WERI-Rb-1 (cell line): Measurements from ENCODE around the gene CDX4.
A peak's percentile ranks its signal among the peaks of the same experiment; 100 is the strongest.

ENCODE experiments used
- DNase-seq: peaks from one replicate; pipeline ENCODE4 v3.0.0-alpha.2; 2020
- H3K27ac ChIP-seq: fragments of 250-450 bp; sonication (Bioruptor Pico); 2 replicates; pipeline ENCODE4 v1.5.1; 2020; ENCODE audit warnings: mild to moderate bottlenecking, moderate library complexity
- H3K27me3 ChIP-seq: fragments of 250-450 bp; sonication (Bioruptor Pico); 2 replicates; pipeline ENCODE4 v1.5.1; 2021; ENCODE audit warnings: mild to moderate bottlenecking, low read depth, moderate library complexity; ENCODE audit not compliant: insufficient read depth, severe bottlenecking
- H3K36me3 ChIP-seq: fragments of 250-450 bp; sonication (Bioruptor Pico); 2 replicates; pipeline ENCODE4 v1.5.1; 2020; ENCODE audit warnings: mild to moderate bottlenecking, moderate library complexity
- H3K4me3 ChIP-seq: 2 replicates; pipeline ENCODE4 v1.5.1; 2011; ENCODE audit warnings: low read depth, mild to moderate bottlenecking, control low read depth, low read length
- H3K9me3 ChIP-seq: fragments of 250-450 bp; sonication (Bioruptor Pico); 2 replicates; pipeline ENCODE4 v1.5.1; 2021; ENCODE audit warnings: mild to moderate bottlenecking, moderate library complexity; ENCODE audit not compliant: severe bottlenecking
- TF ChIP-seq, protein P1 (sequence below): IDR thresholded peaks from 2 replicates; pipeline ENCODE4 v1.5.1; 2011; ENCODE audit warnings: low read depth, mild to moderate bottlenecking, control low read depth, inconsistent platforms, low read length

CDX4 gene, protein sequence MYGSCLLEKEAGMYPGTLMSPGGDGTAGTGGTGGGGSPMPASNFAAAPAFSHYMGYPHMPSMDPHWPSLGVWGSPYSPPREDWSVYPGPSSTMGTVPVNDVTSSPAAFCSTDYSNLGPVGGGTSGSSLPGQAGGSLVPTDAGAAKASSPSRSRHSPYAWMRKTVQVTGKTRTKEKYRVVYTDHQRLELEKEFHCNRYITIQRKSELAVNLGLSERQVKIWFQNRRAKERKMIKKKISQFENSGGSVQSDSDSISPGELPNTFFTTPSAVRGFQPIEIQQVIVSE

DNA sequence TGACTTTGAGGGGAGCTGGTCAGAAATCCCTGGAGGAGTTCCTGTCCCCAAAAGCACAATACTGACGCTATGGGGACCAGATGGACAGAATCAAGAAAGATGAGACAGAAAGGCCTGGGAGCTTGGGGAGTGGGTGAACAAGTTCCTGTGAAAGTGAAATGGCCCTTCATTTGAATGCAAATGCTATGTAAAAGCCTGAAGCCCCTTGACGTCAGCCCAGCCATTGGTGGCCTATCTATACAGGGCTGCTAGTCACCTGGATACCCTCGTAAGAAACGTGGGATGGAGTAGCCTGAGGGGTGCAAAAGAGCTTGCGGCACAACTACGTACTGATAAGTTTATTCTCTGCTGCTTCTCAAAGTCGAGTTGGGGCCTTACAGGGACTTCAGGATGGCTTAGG lies at the start of gene CDX4:
Gene CDX4 (plus strand): TSS at position 223 of the 400 bp plus-strand sequence. CDS start 201 bp downstream, outside the sequence.
- Histone ChIP-seq H3K4me3 (no peak within 1 kb of the TSS), H3K9me3 (no peaks in the 10 kb centered on the region), H3K36me3 (no peaks in the 10 kb centered on the region), H3K27me3 (peaks cover 48% of the 10 kb centered on the region), H3K27ac (no peak within 1 kb of the TSS)
- TF ChIP-seq, protein P1, sequence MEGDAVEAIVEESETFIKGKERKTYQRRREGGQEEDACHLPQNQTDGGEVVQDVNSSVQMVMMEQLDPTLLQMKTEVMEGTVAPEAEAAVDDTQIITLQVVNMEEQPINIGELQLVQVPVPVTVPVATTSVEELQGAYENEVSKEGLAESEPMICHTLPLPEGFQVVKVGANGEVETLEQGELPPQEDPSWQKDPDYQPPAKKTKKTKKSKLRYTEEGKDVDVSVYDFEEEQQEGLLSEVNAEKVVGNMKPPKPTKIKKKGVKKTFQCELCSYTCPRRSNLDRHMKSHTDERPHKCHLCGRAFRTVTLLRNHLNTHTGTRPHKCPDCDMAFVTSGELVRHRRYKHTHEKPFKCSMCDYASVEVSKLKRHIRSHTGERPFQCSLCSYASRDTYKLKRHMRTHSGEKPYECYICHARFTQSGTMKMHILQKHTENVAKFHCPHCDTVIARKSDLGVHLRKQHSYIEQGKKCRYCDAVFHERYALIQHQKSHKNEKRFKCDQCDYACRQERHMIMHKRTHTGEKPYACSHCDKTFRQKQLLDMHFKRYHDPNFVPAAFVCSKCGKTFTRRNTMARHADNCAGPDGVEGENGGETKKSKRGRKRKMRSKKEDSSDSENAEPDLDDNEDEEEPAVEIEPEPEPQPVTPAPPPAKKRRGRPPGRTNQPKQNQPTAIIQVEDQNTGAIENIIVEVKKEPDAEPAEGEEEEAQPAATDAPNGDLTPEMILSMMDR, result no peak
- DNase-seq, result no peak

DNA sequence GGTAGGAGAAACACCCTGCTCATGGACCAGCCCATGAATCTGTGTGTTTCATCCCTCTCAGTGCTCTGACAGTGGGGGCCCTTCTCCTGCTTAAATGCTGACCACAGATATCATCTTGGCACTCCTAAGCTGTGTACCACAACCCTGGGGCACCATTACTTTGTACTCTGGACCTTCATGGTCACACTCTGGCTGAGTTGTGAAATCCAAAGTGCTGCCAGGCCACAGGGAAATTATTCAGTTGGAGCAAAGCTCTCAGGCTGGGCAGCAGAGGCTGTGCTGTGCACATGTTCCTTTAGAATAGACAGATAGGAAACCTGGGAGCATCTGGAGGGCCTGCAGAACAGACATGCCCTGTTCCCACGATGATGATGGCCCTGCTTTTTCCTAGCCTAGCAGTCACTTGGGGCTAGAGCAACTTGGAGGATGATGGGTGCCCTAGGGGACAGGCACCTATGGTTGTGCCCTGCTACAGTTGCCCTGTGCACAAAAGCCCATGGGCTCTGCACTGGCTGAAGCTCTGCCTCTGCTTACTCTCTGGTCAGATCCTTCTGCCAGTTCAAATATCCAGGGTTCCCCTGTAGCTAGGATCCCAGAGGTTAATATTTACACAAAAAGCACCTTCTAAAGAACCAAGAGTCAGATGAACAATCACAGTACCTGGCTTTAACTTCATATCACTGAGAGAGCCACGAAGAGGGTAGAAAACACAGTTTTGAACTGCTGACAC lies 48.5 kb upstream of the CDX4 start:
- Histone ChIP-seq H3K4me3 (no peak overlapping the region), H3K36me3 (no peaks in the 10 kb centered on the region), H3K9me3 (no peaks in the 10 kb centered on the region), H3K27ac (no peak overlapping the region), H3K27me3 (no peaks in the 10 kb centered on the region)
- no peak for DNase-seq
- TF ChIP-seq, protein P1, result no peak

DNA sequence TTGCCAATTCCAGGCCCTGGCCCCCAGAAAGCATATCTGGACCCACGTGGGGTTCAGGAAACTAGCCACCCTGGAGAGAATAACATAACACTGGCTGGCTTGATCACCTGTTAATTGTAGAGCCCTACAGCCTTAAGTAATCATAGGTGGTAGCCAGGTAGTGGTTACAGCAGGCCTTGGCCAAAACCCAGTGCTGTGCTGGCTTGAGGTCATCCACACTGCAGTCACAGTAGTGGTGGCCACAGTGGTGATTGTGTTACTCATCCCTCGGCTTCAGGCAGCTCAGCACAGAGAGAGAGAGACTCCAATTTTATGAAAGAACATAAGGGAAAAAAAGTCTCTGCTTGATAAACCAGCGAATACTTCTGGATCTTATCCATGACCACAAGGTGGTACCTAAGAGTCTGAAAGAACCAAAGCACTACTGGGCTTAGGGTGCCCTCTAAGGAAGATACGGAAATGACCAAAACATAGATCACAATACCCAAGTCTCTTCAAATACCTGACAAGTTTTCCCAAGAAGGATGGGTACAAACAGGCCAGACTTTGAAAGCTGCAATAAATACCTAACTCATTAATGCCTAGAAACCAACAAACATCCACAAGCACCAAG lies 46.6 kb upstream of the CDX4 start:
- Histone ChIP-seq H3K27ac (no peak overlapping the region), H3K27me3 (no peaks in the 10 kb centered on the region), H3K36me3 (no peaks in the 10 kb centered on the region), H3K9me3 (no peaks in the 10 kb centered on the region), H3K4me3 (no peak overlapping the region)
- DNase-seq, result no peak
- TF ChIP-seq, protein P1, result no peak

DNA sequence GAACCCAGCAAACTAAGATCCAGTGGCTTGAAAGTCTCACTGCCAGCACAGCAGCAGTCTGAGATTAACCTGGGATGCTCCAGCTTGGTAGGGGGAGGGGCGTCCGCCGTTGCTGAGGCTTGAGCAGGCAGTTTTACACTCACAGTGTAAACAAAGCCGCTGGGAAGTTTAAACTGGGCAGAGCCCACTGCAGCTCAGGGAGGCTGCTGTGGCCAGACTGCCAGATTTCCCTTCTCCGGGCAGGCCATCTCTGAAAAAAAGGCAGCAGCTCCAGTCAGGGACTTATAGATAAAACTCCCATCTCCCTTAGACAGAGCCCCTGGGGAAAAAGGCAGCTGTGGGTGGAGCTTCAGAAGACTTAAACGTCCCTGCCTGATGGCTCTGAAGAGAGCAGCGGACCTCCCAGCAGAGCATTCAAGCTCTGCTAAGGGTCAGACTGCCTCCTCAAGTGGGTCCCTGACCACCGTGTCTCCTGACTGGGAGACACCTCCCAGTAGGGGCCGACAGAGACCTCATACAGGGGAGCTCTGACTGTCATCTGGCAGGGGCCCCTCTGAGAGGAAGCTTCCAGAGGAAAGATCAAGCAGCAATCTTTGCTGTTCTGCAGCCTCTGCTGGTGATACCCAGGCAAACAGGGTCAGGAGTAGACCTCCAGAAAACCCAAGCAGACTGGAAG lies 45.1 kb upstream of the CDX4 start:
- DNase-seq, result peak; percentile 67
- Histone ChIP-seq H3K9me3 (no peaks in the 10 kb centered on the region), H3K27ac (no peak overlapping the region), H3K4me3 (peak overlapping the region; percentile 14), H3K36me3 (no peaks in the 10 kb centered on the region), H3K27me3 (no peaks in the 10 kb centered on the region)
- TF ChIP-seq, protein P1, result peak; percentile 23; the same call in 1 of the 2 replicates

DNA sequence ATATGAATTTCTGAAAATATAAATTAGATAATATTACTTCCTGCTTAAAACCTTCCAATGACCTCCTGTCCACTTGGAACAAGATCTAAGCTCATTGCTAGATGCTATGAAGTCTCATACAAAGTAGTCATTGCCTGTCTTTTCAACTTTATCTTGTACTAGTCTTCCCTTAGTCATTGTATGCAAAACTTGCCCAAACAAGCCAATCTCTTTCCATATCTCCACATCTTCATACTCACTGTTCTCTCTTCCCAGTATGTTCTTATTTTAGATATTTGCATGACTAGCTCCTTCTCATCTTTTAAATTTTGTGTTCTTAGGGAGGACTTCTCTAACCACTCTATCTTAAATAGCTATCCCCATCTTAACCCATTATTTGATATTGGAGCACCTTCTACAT lies 33.9 kb upstream of the CDX4 start:
- Histone ChIP-seq H3K36me3 (no peaks in the 10 kb centered on the region), H3K4me3 (no peak overlapping the region), H3K27ac (no peak overlapping the region), H3K27me3 (peaks cover 9% of the 10 kb centered on the region), H3K9me3 (no peaks in the 10 kb centered on the region)
- TF ChIP-seq, protein P1, result no peak
- no peak for DNase-seq
